ENCODE measurements around the gene CHI3L2. TPM values are rescaled to one million over a fixed set of nuclear protein-coding genes. Genes with fewer than 3 reads are reported as not detected.

The CHI3L2 gene
- total and polyA plus RNA-seq, 12 donors = 0.33 to 9.1 (median 2.7) TPM; not detected in 1

GRCh38 chr1:111225717-111226400, 1.7 kb upstream of the CHI3L2 start:
- intact Hi-C loops (cut with DNase I) = no loop called here
- DNase-seq = no peak
- WGBS, 4 donors = 61 to 82% (median 66%) methylated on average over 6 of the region's 6 CpGs
- no peaks in the 10 kb centered on the region for H3K27me3 ChIP-seq
- H3K4me3 ChIP-seq = no peak overlapping the region
- no peak overlapping the region for H3K27ac ChIP-seq
- H3K9me3 ChIP-seq (replicated peaks in 1 of 3) = no peaks in the 10 kb centered on the region
- no peak for TF ChIP-seq POLR2A (IDR thresholded peaks at IDR 0.05)
- TF ChIP-seq, protein P1, sequence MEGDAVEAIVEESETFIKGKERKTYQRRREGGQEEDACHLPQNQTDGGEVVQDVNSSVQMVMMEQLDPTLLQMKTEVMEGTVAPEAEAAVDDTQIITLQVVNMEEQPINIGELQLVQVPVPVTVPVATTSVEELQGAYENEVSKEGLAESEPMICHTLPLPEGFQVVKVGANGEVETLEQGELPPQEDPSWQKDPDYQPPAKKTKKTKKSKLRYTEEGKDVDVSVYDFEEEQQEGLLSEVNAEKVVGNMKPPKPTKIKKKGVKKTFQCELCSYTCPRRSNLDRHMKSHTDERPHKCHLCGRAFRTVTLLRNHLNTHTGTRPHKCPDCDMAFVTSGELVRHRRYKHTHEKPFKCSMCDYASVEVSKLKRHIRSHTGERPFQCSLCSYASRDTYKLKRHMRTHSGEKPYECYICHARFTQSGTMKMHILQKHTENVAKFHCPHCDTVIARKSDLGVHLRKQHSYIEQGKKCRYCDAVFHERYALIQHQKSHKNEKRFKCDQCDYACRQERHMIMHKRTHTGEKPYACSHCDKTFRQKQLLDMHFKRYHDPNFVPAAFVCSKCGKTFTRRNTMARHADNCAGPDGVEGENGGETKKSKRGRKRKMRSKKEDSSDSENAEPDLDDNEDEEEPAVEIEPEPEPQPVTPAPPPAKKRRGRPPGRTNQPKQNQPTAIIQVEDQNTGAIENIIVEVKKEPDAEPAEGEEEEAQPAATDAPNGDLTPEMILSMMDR (IDR thresholded peaks at IDR 0.05) = no peak
- H3K36me3 ChIP-seq (replicated peaks in 1 of 2) = no peaks in the 10 kb centered on the region
- peaks cover 10 to 19% of the 10 kb centered on the region in 2 donors for H3K4me1 ChIP-seq (replicated peaks in 1 of 2)

- H3K27ac ChIP-seq = peak overlapping the region in 1 of 5 donors; percentile 51
- WGBS, 4 donors = 74 to 84% (median 82%) methylated on average over 6 of the region's 6 CpGs
- no peaks in the 10 kb centered on the region for H3K9me3 ChIP-seq (replicated peaks in 1 of 3)
- intact Hi-C loops (cut with DNase I) = no loop called here
- H3K36me3 ChIP-seq (replicated peaks in 1 of 2) = no peaks in the 10 kb centered on the region
- H3K4me1 ChIP-seq (replicated peaks in 1 of 2) = peaks cover 0 to 11% of the 10 kb centered on the region in 2 donors
- H3K27me3 ChIP-seq = peaks cover 3% of the 10 kb centered on the region
- H3K4me3 ChIP-seq = no peak overlapping the region
- TF ChIP-seq POLR2A (IDR thresholded peaks at IDR 0.05) = no peak
- TF ChIP-seq, protein P1 (IDR thresholded peaks at IDR 0.05) = no peak
- DNase-seq = peak in 4 of 7 donors; percentile 24 to 45 (median 30)
These were observed 586 bp downstream of the CHI3L2 start for GRCh38 chr1:111227851-111228747.

GRCh38 chr1:111228748-111229126, 1.2 kb downstream of the CHI3L2 start:
- H3K4me3 ChIP-seq = no peak overlapping the region
- H3K27me3 ChIP-seq = peaks cover 4% of the 10 kb centered on the region
- peaks cover 0 to 11% of the 10 kb centered on the region in 2 donors for H3K4me1 ChIP-seq (replicated peaks in 1 of 2)
- no peaks in the 10 kb centered on the region for H3K9me3 ChIP-seq (replicated peaks in 1 of 3)
- no peak overlapping the region for H3K27ac ChIP-seq
- H3K36me3 ChIP-seq (replicated peaks in 1 of 2) = no peaks in the 10 kb centered on the region
- intact Hi-C loops (cut with DNase I) = no loop called here
- 58 to 85% (median 67%) methylated on average over 2 of the region's 2 CpGs for WGBS, 4 donors
- no peak for DNase-seq
- TF ChIP-seq POLR2A (IDR thresholded peaks at IDR 0.05) = no peak
- TF ChIP-seq, protein P1 (IDR thresholded peaks at IDR 0.05) = no peak

DNA sequence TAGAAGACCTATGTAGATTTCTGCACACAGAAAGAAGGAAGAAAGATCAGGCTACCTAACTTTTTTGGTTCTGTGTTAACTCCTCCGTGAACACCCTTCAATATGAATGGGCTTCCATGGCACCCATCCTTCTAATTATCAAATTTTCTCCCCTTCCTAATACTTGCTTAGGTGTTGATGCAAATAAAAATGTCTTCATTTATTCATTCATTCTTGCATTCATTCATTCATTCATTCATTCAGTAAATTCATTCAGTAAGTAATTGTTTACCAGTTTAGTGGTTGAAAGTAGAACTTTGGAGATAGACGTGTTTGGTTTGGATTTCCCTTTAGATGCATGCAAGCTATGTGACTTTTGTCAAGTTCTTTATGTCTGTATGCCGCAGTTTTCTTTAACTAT, 4.6 kb downstream of the CHI3L2 start:
- WGBS, 4 donors = 89 to 95% (median 91%) methylated on average over 3 of the region's 3 CpGs
- H3K4me1 ChIP-seq (replicated peaks in 1 of 2) = peaks cover 0 to 11% of the 10 kb centered on the region in 2 donors
- no peaks in the 10 kb centered on the region for H3K36me3 ChIP-seq (replicated peaks in 1 of 2)
- no peak overlapping the region for H3K27ac ChIP-seq
- no peaks in the 10 kb centered on the region for H3K9me3 ChIP-seq (replicated peaks in 1 of 3)
- H3K27me3 ChIP-seq = peaks cover 4% of the 10 kb centered on the region
- TF ChIP-seq, protein P1 (IDR thresholded peaks at IDR 0.05) = no peak
- no peak for TF ChIP-seq POLR2A (IDR thresholded peaks at IDR 0.05)
- H3K4me3 ChIP-seq = no peak overlapping the region
- intact Hi-C loops (cut with DNase I) = no loop called here
- no peak for DNase-seq

Data from adrenal gland (tissue), 12 donors.